Measurements from ENCODE around the gene CREBRF. TPM values are rescaled to one million over a fixed set of nuclear protein-coding genes. Genes with fewer than 3 reads are reported as not detected.

The CREBRF gene
- polyA plus RNA-seq, 3 donors: 23.1 to 27.6 (median 23.6) TPM

DNA sequence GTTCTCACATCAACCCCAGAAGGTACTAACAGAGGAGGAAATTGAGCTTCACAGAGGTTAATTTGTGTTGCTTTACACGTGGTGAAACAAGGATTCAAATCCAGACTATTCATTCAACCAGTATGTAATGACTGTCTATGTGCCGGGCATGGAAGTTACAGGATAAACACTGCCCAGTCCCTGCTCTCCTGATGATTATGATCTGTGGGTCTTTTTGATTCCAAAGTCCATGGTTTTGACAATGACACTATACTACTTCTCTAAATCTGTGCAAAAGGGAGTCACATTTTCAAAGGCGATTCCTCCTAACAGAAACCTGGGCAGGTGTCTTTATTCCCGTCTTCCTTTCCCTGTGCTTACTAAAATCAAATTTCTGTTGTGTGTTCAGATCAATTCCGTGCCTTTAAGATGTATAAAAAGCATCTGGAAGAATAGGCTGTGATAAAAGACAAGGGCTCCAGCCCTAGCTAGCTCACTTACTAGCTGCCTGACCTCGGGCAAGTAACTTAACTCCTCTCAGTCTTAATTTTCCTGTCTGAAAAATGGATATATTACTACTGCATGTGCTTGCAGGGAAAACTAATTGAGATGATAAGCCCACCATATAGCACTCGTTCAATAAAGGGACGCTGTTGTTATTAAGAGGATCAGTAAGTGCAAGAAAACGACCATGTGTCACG, 970 bp upstream of the CREBRF start:
- peaks cover under 1 to 5% of the 10 kb centered on the region in 2 donors for H3K36me3 ChIP-seq (replicated peaks in 1 of 2; ENCODE audit: control insufficient read depth in 1 of 2, insufficient read depth in 2 of 2, low read length in 2 of 2)
- Mint-ChIP-seq H3K4me1 (peaks cover 18% of the 10 kb centered on the region), H3K27me3 (ENCODE audit: low read depth in 3 of 3) (peaks cover 1 to 5% (median 3%) of the 10 kb centered on the region in 3 donors), H3K4me3 (peak overlapping the region; percentile 82 to 94), H3K9me3 (no peaks in the 10 kb centered on the region), H3K36me3 (peaks cover under 1 to 3% of the 10 kb centered on the region in 2 donors), H3K27ac (peak overlapping the region in 5 of 7 donors; percentile 59 to 89 (median 82))
- TF ChIP-seq, protein P1, sequence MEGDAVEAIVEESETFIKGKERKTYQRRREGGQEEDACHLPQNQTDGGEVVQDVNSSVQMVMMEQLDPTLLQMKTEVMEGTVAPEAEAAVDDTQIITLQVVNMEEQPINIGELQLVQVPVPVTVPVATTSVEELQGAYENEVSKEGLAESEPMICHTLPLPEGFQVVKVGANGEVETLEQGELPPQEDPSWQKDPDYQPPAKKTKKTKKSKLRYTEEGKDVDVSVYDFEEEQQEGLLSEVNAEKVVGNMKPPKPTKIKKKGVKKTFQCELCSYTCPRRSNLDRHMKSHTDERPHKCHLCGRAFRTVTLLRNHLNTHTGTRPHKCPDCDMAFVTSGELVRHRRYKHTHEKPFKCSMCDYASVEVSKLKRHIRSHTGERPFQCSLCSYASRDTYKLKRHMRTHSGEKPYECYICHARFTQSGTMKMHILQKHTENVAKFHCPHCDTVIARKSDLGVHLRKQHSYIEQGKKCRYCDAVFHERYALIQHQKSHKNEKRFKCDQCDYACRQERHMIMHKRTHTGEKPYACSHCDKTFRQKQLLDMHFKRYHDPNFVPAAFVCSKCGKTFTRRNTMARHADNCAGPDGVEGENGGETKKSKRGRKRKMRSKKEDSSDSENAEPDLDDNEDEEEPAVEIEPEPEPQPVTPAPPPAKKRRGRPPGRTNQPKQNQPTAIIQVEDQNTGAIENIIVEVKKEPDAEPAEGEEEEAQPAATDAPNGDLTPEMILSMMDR (IDR thresholded peaks at IDR 0.05): no peak
- peaks cover 21 to 26% of the 10 kb centered on the region in 2 donors for H3K4me1 ChIP-seq (ENCODE audit: control insufficient read depth in 1 of 2, insufficient read depth in 2 of 2, low read length in 2 of 2)
- H3K4me2 ChIP-seq (replicated peaks; ENCODE audit: extremely low read depth, low read length, poor library complexity, severe bottlenecking): peak overlapping the region; percentile 84
- H2AFZ ChIP-seq (ENCODE audit: insufficient read depth, low read depth, low read length, poor library complexity, severe bottlenecking): peak overlapping the region; percentile 87
- intact Hi-C loops (cut with micrococcal nuclease): loop anchor here (5.0 kb wide), 2 partner anchors 43 to 73 kb away; partner anchors contain the start of gene ATP6V0E1 (in 1 of the 2)
- peaks cover 35% of the 10 kb centered on the region for H4K20me1 ChIP-seq (ENCODE audit: insufficient read depth, low read length)
- peak overlapping the region in 1 of 2 donors; percentile 95 for H3K27ac ChIP-seq (ENCODE audit: low read depth in 1 of 2, low read length in 2 of 2)
- H3K9ac ChIP-seq (ENCODE audit: insufficient read depth, low read length, poor library complexity, severe bottlenecking): no peak overlapping the region
- no peaks in the 10 kb centered on the region for H3K27me3 ChIP-seq (ENCODE audit: control insufficient read depth in 2 of 2, insufficient read depth in 2 of 2, low read length in 2 of 2)
- DNase-seq: no peak
- peaks cover 36% of the 10 kb centered on the region for H3K79me2 ChIP-seq (ENCODE audit: insufficient read depth, low read length)
- WGBS (ENCODE audit: insufficient coverage): no CpG with 5 or more reads among the region's 10 CpGs
- peak overlapping the region; percentile 57 to 96 (median 76) for H3K4me3 ChIP-seq (replicated peaks in 1 of 3; ENCODE audit: low read depth in 2 of 3, low read length in 3 of 3)
- H3K9me3 ChIP-seq (replicated peaks in 1 of 2; ENCODE audit: control insufficient read depth in 1 of 2, insufficient read depth in 1 of 2, low read length in 2 of 2): no peaks in the 10 kb centered on the region

DNA sequence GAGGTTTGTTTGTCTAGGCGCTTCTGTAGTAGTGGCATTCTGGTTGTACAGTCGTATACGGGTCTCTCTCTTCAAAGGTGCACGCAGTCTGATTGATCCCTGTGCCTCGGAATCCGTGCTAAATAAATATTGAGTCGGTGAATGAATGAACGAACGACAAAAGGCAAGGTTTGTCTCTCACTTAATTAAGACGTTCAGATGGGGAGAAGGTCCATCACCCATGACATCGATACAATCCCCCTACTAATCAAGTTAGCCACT, 500 bp upstream of the CREBRF start:
- Histone ChIP-seq H3K9me3 (replicated peaks in 1 of 2; ENCODE audit: control insufficient read depth in 1 of 2, insufficient read depth in 1 of 2, low read length in 2 of 2) (no peaks in the 10 kb centered on the region), H3K79me2 (ENCODE audit: insufficient read depth, low read length) (peaks cover 41% of the 10 kb centered on the region), H3K27me3 (ENCODE audit: control insufficient read depth in 2 of 2, insufficient read depth in 2 of 2, low read length in 2 of 2) (no peaks in the 10 kb centered on the region), H3K4me1 (ENCODE audit: control insufficient read depth in 1 of 2, insufficient read depth in 2 of 2, low read length in 2 of 2) (peaks cover 21 to 26% of the 10 kb centered on the region in 2 donors), H3K36me3 (replicated peaks in 1 of 2; ENCODE audit: control insufficient read depth in 1 of 2, insufficient read depth in 2 of 2, low read length in 2 of 2) (peaks cover 5% of the 10 kb centered on the region in 2 donors), H2AFZ (ENCODE audit: insufficient read depth, low read depth, low read length, poor library complexity, severe bottlenecking) (peak overlapping the region; percentile 87), H3K4me3 (replicated peaks in 1 of 3; ENCODE audit: low read depth in 2 of 3, low read length in 3 of 3) (peak overlapping the region; percentile 57 to 96 (median 76)), H4K20me1 (ENCODE audit: insufficient read depth, low read length) (peaks cover 39% of the 10 kb centered on the region), H3K27ac (ENCODE audit: low read depth in 1 of 2, low read length in 2 of 2) (peak overlapping the region; percentile 33 to 95), H3K9ac (ENCODE audit: insufficient read depth, low read length, poor library complexity, severe bottlenecking) (peak overlapping the region; percentile 99), H3K4me2 (replicated peaks; ENCODE audit: extremely low read depth, low read length, poor library complexity, severe bottlenecking) (peak overlapping the region; percentile 84)
- H3K27ac Mint-ChIP-seq: peak overlapping the region in 6 of 7 donors; percentile 59 to 89 (median 82)
- 0% methylated on average over 4 of the region's 11 CpGs for WGBS (ENCODE audit: insufficient coverage)
- intact Hi-C loops (cut with micrococcal nuclease): loop anchor here (5.0 kb wide), 2 partner anchors 43 to 73 kb away; partner anchors contain the start of gene ATP6V0E1 (in 1 of the 2)
- H3K36me3 Mint-ChIP-seq: peaks cover 5 to 7% of the 10 kb centered on the region in 2 donors
- peaks cover 1 to 5% (median 3%) of the 10 kb centered on the region in 3 donors for H3K27me3 Mint-ChIP-seq (ENCODE audit: low read depth in 3 of 3)
- peaks cover 18% of the 10 kb centered on the region for H3K4me1 Mint-ChIP-seq
- TF ChIP-seq, protein P1 (IDR thresholded peaks at IDR 0.05): no peak
- H3K9me3 Mint-ChIP-seq: no peaks in the 10 kb centered on the region
- H3K4me3 Mint-ChIP-seq: peak overlapping the region; percentile 82 to 94
- DNase-seq: peak in 1 of 3 donors; percentile 6

Data from CD14-positive monocyte (primary cell).